ENCODE data around the gene LRP2. TPM values are rescaled to one million over a fixed set of nuclear protein-coding genes. Genes with fewer than 3 reads are reported as not detected.

LRP2 gene
- total RNA-seq, 2 experiments from 2014 or later = 1.4 to 1.6 TPM

GRCh38 chr2:169080250-169081069 lies 281.9 kb downstream of the LRP2 start:
- H3K27me3 Mint-ChIP-seq = no peaks in the 10 kb centered on the region
- no peak overlapping the region for H3K27ac Mint-ChIP-seq
- H3K36me3 Mint-ChIP-seq = no peaks in the 10 kb centered on the region
- H3K4me1 Mint-ChIP-seq = peaks cover 2% of the 10 kb centered on the region
- no peak for DNase-seq
- H3K4me3 Mint-ChIP-seq = no peak overlapping the region
- peaks cover under 1% of the 10 kb centered on the region for H3K9me3 Mint-ChIP-seq

DNA sequence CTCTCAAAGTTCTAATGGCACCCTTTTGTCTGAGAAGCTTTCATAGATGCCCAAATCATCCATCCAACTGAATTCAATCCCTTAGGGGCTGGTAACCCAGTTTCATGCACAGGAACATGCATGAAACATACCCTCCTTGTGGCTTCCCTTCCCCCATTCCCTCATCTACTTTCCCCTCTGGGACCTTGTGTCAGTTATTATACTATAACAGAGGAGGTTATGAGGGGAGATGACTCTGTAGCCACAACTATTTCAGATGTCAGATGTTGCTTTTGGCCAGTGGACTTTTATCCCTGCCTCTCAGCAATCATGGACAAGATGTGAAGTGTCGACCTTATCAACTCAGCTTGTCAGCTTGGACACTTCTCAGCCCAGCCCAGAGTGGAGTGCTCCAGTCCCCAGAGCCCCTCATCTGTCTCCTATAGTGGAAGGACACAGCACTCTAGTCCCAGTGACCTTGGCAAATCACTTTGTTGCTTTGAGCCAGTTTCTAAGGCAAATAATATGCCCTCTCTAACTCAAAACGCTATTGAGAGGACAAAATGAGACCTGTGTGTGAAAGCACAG lies 284.6 kb downstream of the LRP2 start:
- Mint-ChIP-seq H3K4me3 (no peak overlapping the region), H3K27ac (no peak overlapping the region), H3K4me1 (peaks cover 11% of the 10 kb centered on the region), H3K9me3 (peaks cover 7% of the 10 kb centered on the region), H3K27me3 (no peaks in the 10 kb centered on the region), H3K36me3 (peaks cover 3% of the 10 kb centered on the region)
- DNase-seq = no peak

Other genes starting within 250 kb of the LRP2 start
- 1 to 10 TPM; 3.5 to 5.0 TPM for gene BBS5, start 117.0 kb upstream of the LRP2 start, total RNA-seq
- under 1 TPM; 0.14 to 0.20 TPM for gene KLHL41, start 147.2 kb upstream of the LRP2 start, total RNA-seq
- 10 to 100 TPM; 57.5 to 58.2 TPM for gene FASTKD1, start 211.3 kb upstream of the LRP2 start, total RNA-seq
- 10 to 100 TPM; 67.3 to 72.6 TPM for gene PPIG, start 221.8 kb upstream of the LRP2 start, total RNA-seq